ENCODE measurements around the gene ADAMTS18.

GRCh38 chr16:77359065-77359502 is 75.8 kb downstream of the ADAMTS18 start:
- TF ChIP-seq CTCF (IDR thresholded peaks at IDR 0.05; ENCODE audit: low read depth, low read length, missing input control), result no peak
- TF ChIP-seq GABPA (IDR thresholded peaks at IDR 0.05 in 1 of 2, conservative IDR thresholded peaks at IDR 0.05 in 1 of 2), result no peak

All from liver (tissue), 3 donors.